ENCODE results near the gene GLT8D1.

DNA sequence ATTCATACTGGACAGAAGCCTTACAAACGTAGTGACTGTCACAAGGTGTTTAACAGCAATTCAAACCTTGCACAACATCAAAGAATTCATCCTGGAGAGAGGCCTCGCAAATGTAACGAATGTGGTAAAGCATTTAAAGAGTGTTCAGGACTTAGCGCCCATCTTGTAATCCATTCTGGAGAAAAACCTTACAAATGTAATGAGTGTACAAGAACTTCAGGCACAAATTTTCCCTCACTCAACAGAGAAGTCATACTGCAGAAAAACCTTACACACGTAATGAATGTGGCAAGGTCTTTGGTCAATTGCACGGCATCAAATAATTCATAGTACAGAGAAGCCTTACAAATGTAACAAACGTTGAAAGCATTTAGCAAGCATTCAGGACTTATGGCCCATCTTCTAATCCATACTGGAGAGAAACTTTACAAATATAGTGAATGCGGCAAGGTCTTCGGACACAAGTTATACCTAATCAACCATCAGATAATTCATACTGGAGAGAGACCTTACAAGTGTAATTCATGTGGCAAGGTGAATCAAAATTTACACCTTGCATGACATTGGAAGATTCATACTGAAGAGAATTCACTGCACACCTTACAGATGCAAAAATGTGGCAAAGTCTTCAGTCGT lies 27.8 kb upstream of the GLT8D1 start:
- TF ChIP-seq MAFG (CRISPR knock-in tag; IDR thresholded peaks at IDR 0.05), result no peak
- TF ChIP-seq ATF7 (IDR thresholded peaks at IDR 0.05), result no peak
- TF ChIP-seq ATF7 (CRISPR knock-in tag; IDR thresholded peaks at IDR 0.05), result no peak
- TF ChIP-seq SETDB1 (CRISPR knock-in tag; IDR thresholded peaks at IDR 0.05; ENCODE audit: borderline replicate concordance), result no peak
- no peak for TF ChIP-seq ZSCAN20 (CRISPR knock-in tag; IDR thresholded peaks at IDR 0.05; ENCODE audit: borderline replicate concordance)
- TF ChIP-seq ZNF264 (CRISPR knock-in tag; IDR thresholded peaks at IDR 0.05), result no peak

Measured in HepG2 (cell line).